GM10266 (cell line): ENCODE data around the gene FAM32A.

Source experiments
- DNase-seq: peaks from one replicate; pipeline ENCODE4 v3.0.0; 2012; ENCODE audit errors: extremely low spot score
- TF ChIP-seq, protein P1 (sequence below): IDR thresholded peaks from 2 replicates; pipeline ENCODE4 v1.5.1; 2012; ENCODE audit warnings: mild to moderate bottlenecking, low read depth; ENCODE audit not compliant: control insufficient read depth, insufficient read depth; ENCODE audit errors: missing control alignments

FAM32A gene

GRCh38 chr19:16216744-16217670, 31.8 kb downstream of the FAM32A start:
- no peak for DNase-seq
- TF ChIP-seq, protein P1, sequence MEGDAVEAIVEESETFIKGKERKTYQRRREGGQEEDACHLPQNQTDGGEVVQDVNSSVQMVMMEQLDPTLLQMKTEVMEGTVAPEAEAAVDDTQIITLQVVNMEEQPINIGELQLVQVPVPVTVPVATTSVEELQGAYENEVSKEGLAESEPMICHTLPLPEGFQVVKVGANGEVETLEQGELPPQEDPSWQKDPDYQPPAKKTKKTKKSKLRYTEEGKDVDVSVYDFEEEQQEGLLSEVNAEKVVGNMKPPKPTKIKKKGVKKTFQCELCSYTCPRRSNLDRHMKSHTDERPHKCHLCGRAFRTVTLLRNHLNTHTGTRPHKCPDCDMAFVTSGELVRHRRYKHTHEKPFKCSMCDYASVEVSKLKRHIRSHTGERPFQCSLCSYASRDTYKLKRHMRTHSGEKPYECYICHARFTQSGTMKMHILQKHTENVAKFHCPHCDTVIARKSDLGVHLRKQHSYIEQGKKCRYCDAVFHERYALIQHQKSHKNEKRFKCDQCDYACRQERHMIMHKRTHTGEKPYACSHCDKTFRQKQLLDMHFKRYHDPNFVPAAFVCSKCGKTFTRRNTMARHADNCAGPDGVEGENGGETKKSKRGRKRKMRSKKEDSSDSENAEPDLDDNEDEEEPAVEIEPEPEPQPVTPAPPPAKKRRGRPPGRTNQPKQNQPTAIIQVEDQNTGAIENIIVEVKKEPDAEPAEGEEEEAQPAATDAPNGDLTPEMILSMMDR: no peak

DNA sequence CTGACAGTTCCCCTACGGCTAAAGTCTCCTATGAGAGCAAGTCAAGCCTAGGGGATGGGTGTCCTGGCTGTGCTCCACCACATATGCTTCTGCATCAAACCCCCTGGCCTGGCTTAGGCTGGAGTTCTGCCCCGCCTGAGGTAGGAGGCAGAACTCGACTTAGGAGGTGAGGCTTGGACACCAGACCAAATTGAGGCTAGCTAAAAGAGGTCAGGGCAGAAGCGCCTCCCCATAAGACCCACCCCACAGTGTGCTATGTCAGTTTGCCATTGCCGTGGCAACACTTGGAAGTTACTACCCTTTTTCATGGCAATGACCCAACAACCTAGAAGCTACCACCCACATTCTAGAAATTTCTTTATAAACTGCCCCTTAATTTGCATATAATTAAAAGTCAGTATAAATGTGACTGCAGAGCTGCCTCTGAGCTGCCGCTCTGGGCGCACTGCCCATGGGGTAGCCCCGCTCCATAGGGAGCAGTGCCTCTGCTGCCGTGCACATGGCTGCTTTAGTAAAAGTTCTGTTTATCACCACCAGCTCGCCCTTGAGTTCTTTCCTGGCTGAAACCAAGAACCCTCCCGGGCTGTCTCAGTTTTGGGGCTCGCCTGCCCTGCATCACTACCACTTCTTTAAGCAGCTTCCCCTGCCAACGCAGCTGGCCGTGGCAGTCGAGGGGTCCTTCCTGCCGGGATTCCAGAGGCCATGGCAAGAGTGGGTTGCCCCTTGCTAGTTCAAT, 32.7 kb downstream of the FAM32A start:
- TF ChIP-seq, protein P1: no peak
- no peak for DNase-seq

GRCh38 chr19:16218851-16219250, 33.6 kb downstream of the FAM32A start:
- no peak for DNase-seq
- TF ChIP-seq, protein P1: no peak

- DNase-seq: no peak
- TF ChIP-seq, protein P1: no peak
Observed at GRCh38 chr19:16222806-16223205, 37.6 kb downstream of the FAM32A start.

DNA sequence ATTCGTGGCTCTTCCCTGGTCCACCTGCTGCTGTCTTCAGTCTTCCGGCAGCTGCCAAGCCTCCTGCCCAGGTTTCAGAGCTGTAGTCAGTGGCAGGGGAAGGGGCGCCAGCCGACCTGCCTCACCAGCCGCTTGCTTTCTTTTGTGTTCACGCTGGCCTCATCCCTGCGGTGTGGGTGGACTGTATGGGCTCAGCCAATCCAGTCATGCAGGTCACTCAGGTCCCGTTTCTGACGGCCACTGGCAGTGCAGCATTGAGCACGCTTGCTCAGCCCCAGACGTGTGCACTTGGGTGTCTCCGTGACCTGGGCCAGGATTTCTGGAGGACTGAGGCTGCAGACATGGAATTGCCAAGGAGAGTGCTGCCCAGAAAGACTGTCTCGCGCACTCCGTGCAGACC, 38.5 kb downstream of the FAM32A start:
- TF ChIP-seq, protein P1: no peak
- no peak for DNase-seq

DNA sequence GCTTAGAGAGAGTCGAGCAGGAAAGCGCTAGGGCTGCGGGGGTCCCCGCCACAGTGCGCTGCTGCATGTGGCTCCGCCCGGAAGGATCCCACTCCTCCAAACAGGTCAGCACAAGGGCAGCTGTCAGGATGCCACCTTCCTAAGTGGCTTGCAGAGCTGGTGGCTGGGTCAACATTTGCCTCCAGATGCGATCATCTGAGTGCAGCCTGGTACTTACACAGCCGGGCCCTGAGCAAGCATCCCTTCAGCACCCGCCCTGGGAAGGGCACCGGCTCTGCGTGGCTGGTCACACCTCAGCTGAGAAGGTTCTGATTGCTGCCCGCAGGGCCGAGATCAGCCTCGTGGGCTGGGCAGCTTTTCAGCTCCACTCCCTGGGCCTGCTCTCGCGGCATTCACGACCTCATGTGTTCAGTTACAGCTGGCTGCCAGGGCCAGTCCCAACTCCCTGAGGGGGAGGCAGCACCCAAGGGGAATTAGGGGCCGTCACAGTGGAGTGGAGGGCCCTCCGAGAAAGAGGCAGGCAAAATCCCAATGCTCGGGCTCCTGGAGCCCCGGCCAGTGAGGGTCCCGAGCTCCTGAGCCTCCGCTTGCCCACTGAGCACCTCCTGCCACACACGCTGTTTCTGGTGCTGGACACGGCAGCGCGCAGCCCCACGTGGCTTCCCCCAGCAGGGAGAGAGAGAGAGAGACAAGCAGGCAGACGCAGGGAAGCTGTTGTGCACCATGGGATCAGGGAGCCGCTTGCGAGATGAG, 39.3 kb downstream of the FAM32A start:
- TF ChIP-seq, protein P1: no peak
- DNase-seq: no peak
